SJCRH30 (cell line): ENCODE measurements around the gene PTPN2. TPM values are rescaled to one million over a fixed set of nuclear protein-coding genes. Genes with fewer than 3 reads are reported as not detected.

Experiments used
- DNase-seq, 2 experiments: peaks; one replicate each; pipeline ENCODE4 v3.0.0-alpha.2; 2015 to 2020
- H3K27ac ChIP-seq: fragments of 250-450 bp; sonication (Bioruptor Pico); 2 replicates; pipeline ENCODE4 v1.5.1; 2020; ENCODE audit warnings: mild to moderate bottlenecking, moderate library complexity
- H3K27me3 ChIP-seq: fragments of 250-450 bp; sonication (Bioruptor Pico); 2 replicates; pipeline ENCODE4 v1.5.1; 2020; ENCODE audit warnings: mild to moderate bottlenecking, moderate library complexity
- H3K36me3 ChIP-seq: fragments of 250-450 bp; sonication (Bioruptor Pico); 2 replicates; pipeline ENCODE4 v1.5.1; 2020; ENCODE audit warnings: mild to moderate bottlenecking, moderate library complexity
- H3K4me1 ChIP-seq: fragments of 250-450 bp; sonication (Bioruptor Pico); 2 replicates; pipeline ENCODE4 v1.5.1; 2020; ENCODE audit warnings: mild to moderate bottlenecking, moderate library complexity
- H3K4me3 ChIP-seq: fragments of 250-450 bp; sonication (Bioruptor Pico); 2 replicates; pipeline ENCODE4 v1.5.1; 2020; ENCODE audit warnings: mild to moderate bottlenecking, moderate library complexity
- H3K9me3 ChIP-seq: fragments of 250-450 bp; sonication (Bioruptor Pico); replicated peaks from 2 replicates; pipeline ENCODE4 v1.5.1; 2020; ENCODE audit warnings: mild to moderate bottlenecking, moderate library complexity
- total RNA-seq: library from RNA; depleted of rRNA; stranded (reverse); fragments of >200 nt; shearing (Covaris generic); gene quantifications from 2 replicates; pipeline ENCODE4 v1.2.3, GENCODE V29; 2014; rRNA removed

The PTPN2 gene
- total RNA-seq, 1 experiment from 2014 or later = 23.5 TPM

GRCh38 chr18:12750715-12751502, 133.1 kb downstream of the PTPN2 start:
- no peak for DNase-seq
- Histone ChIP-seq H3K4me1 (peaks cover 20% of the 10 kb centered on the region), H3K27ac (peak overlapping the region; percentile 66), H3K9me3 (no peaks in the 10 kb centered on the region), H3K27me3 (no peaks in the 10 kb centered on the region), H3K36me3 (no peaks in the 10 kb centered on the region), H3K4me3 (no peak overlapping the region)

GRCh38 chr18:12750076-12750714, 133.8 kb downstream of the PTPN2 start:
- peak; percentile 80 to 85 for DNase-seq

DNA sequence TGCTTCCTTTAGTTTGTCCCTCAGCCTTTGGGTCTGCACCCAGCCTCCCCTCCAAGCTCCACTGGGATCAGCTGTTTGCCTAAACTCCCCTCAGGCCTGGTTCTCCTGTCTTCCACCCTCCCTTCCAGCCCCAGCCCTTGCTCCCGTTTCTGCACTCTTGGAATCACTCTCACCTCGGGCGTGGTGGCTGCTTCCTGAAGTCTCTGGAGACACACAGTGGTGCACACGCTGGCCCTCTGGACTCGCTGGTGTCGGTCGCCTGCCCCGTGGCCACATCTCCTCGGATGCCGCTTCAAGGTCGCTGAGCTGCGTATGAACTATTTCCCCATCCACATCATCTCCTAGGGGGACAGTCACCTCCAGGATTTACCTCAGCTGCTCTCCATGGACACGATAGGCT, 134.9 kb downstream of the PTPN2 start:
- H3K4me1 ChIP-seq = peaks cover 20% of the 10 kb centered on the region
- H3K9me3 ChIP-seq = no peaks in the 10 kb centered on the region
- no peaks in the 10 kb centered on the region for H3K36me3 ChIP-seq
- H3K27me3 ChIP-seq = no peaks in the 10 kb centered on the region
- H3K4me3 ChIP-seq = no peak overlapping the region
- no peak for DNase-seq
- no peak overlapping the region for H3K27ac ChIP-seq

More at GRCh38 chr18:12750076-12750714, 133.8 kb downstream of the PTPN2 start:
- H3K36me3 ChIP-seq = no peaks in the 10 kb centered on the region
- no peaks in the 10 kb centered on the region for H3K9me3 ChIP-seq
- H3K27ac ChIP-seq = peak overlapping the region; percentile 66
- H3K4me1 ChIP-seq = peaks cover 20% of the 10 kb centered on the region
- H3K27me3 ChIP-seq = no peaks in the 10 kb centered on the region
- H3K4me3 ChIP-seq = no peak overlapping the region

GRCh38 chr18:12748671-12749070, 135.4 kb downstream of the PTPN2 start:
- Histone ChIP-seq H3K27me3 (no peaks in the 10 kb centered on the region), H3K36me3 (no peaks in the 10 kb centered on the region), H3K4me3 (no peak overlapping the region), H3K27ac (no peak overlapping the region), H3K4me1 (peaks cover 20% of the 10 kb centered on the region), H3K9me3 (no peaks in the 10 kb centered on the region)
- DNase-seq = no peak

DNA sequence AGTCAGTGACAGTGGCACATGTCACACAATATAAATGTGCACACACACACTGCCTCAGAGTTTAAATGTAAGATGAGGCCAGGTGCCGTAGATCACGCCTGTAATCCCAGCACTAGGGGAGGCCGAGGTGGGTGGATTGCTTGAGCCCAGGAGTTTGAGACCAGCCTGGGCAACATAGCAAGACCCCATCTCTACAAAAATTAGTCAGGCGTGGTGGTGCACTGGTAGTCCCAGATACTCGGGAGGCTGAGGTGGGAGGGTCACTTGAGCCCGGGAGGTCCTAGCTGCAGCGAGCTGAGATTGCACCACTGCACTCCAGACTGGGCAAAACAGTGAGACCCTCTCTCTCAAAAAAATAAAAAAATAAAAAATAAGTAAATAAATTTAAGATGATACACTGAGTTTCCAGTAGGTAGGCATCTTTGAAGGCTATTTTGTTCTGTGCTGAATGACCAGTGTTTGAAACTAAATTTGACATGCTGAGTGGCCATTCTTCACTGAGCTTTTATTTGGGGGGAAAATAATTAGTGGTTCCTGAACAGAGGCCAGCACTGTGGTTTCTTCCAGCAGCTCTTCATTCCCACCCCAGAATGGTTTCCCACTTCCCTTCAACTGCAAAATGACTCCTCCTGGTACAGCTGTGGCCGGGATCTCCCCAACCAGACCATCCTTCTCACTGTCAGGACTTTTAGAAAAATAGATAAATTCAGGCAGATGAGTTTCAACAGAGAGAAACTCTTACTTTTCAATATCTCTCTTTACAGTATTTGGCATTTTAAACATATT, 136.3 kb downstream of the PTPN2 start:
- H3K27me3 ChIP-seq = no peaks in the 10 kb centered on the region
- no peaks in the 10 kb centered on the region for H3K9me3 ChIP-seq
- H3K4me1 ChIP-seq = peaks cover 20% of the 10 kb centered on the region
- no peak overlapping the region for H3K4me3 ChIP-seq
- no peaks in the 10 kb centered on the region for H3K36me3 ChIP-seq
- DNase-seq = peak; percentile 13 to 45
- no peak overlapping the region for H3K27ac ChIP-seq

- Histone ChIP-seq H3K36me3 (no peaks in the 10 kb centered on the region), H3K4me3 (no peak overlapping the region), H3K27me3 (no peaks in the 10 kb centered on the region), H3K9me3 (no peaks in the 10 kb centered on the region), H3K27ac (no peak overlapping the region), H3K4me1 (peaks cover 22% of the 10 kb centered on the region)
- no peak for DNase-seq
Measured at GRCh38 chr18:12745095-12745795, 138.8 kb downstream of the PTPN2 start.

- Histone ChIP-seq H3K4me1 (peaks cover 15% of the 10 kb centered on the region), H3K27me3 (no peaks in the 10 kb centered on the region), H3K27ac (no peak overlapping the region), H3K4me3 (no peak overlapping the region), H3K9me3 (no peaks in the 10 kb centered on the region), H3K36me3 (no peaks in the 10 kb centered on the region)
- peak in 1 of 2 experiments; percentile 54 for DNase-seq
Measured at GRCh38 chr18:12744103-12744502, 139.9 kb downstream of the PTPN2 start.

- Histone ChIP-seq H3K9me3 (no peaks in the 10 kb centered on the region), H3K27me3 (no peaks in the 10 kb centered on the region), H3K27ac (no peak overlapping the region), H3K4me3 (no peak overlapping the region), H3K36me3 (no peaks in the 10 kb centered on the region), H3K4me1 (peaks cover 7% of the 10 kb centered on the region; the same call in 1 of the 2 replicates)
- DNase-seq = no peak
Measured at GRCh38 chr18:12742453-12742852, 141.6 kb downstream of the PTPN2 start.

Other genes starting within 250 kb of the PTPN2 start
- 14.1 and 15.2 TPM in 2 replicates for gene SPIRE1, start 226.1 kb downstream of the PTPN2 start, total RNA-seq
- 12.5 and 16.3 TPM in 2 replicates for gene CEP76, start 181.5 kb downstream of the PTPN2 start, total RNA-seq
- 74.7 and 75.6 TPM in 2 replicates for gene PSMG2, start 181.2 kb downstream of the PTPN2 start, total RNA-seq
- gene SEH1L, start 63.8 kb upstream of the PTPN2 start, total RNA-seq = 29.4 and 33.1 TPM in 2 replicates
- 26.3 and 28.4 TPM in 2 replicates for gene CEP192, start 107.1 kb upstream of the PTPN2 start, total RNA-seq